ENCODE results near the gene PTPRM.

- TF ChIP-seq CTCF (IDR thresholded peaks at IDR 0.05; ENCODE audit: insufficient read depth, low read length, poor library complexity, severe bottlenecking) = no peak
- TF ChIP-seq EZH2phosphoT487 (conservative IDR thresholded peaks at IDR 0.05; ENCODE audit: low read length) = no peak
Observed at GRCh38 chr18:7742224-7742623, 175.1 kb downstream of the PTPRM start.

Measured in SU-DHL-6 (cell line).